Nephron (organoid): ENCODE results near the gene BCL2L14.

ENCODE experiments used
- H3K27ac Mint-ChIP-seq, 3 experiments: 2 replicates each; pipeline ENCODE4 v1.8.0; 2020; ENCODE audit warnings: mixed read lengths in 3 of 3, mild to moderate bottlenecking in 2 of 3, moderate library complexity in 1 of 3
- H3K27me3 Mint-ChIP-seq: 2 replicates; pipeline ENCODE4 v1.8.0; 2021; ENCODE audit warnings: low read depth, mild to moderate bottlenecking, moderate library complexity, mixed read lengths
- H3K36me3 Mint-ChIP-seq: 2 replicates; pipeline ENCODE4 v1.8.0; 2020; ENCODE audit warnings: low read depth, mixed read lengths
- H3K4me1 Mint-ChIP-seq: 2 replicates; pipeline ENCODE4 v1.8.0; 2020; ENCODE audit warnings: mixed read lengths
- H3K4me3 Mint-ChIP-seq, 3 experiments: 2 replicates each; pipeline ENCODE4 v1.8.0; 2020; ENCODE audit warnings: mild to moderate bottlenecking in 3 of 3, mixed read lengths in 3 of 3, moderate library complexity in 2 of 3
- H3K9me3 Mint-ChIP-seq: 2 replicates; pipeline ENCODE4 v1.8.0; 2020; ENCODE audit warnings: mixed read lengths
- TF ChIP-seq, protein P1 (sequence below), 3 experiments: fragments of 200-600 bp; sonication (generic); IDR thresholded peaks; one replicate each; pipeline ENCODE4 v1.5.0; 2021; ENCODE audit warnings: antibody characterized with exemption in 3 of 3; ENCODE audit not compliant: unreplicated experiment in 3 of 3

The BCL2L14 gene

GRCh38 chr12:12081836-12082497 lies 11.2 kb downstream of the BCL2L14 start:
- Mint-ChIP-seq H3K36me3 (no peaks in the 10 kb centered on the region), H3K27me3 (no peaks in the 10 kb centered on the region), H3K4me3 (no peak overlapping the region), H3K9me3 (no peaks in the 10 kb centered on the region), H3K4me1 (no peaks in the 10 kb centered on the region), H3K27ac (no peak overlapping the region)
- TF ChIP-seq, protein P1, sequence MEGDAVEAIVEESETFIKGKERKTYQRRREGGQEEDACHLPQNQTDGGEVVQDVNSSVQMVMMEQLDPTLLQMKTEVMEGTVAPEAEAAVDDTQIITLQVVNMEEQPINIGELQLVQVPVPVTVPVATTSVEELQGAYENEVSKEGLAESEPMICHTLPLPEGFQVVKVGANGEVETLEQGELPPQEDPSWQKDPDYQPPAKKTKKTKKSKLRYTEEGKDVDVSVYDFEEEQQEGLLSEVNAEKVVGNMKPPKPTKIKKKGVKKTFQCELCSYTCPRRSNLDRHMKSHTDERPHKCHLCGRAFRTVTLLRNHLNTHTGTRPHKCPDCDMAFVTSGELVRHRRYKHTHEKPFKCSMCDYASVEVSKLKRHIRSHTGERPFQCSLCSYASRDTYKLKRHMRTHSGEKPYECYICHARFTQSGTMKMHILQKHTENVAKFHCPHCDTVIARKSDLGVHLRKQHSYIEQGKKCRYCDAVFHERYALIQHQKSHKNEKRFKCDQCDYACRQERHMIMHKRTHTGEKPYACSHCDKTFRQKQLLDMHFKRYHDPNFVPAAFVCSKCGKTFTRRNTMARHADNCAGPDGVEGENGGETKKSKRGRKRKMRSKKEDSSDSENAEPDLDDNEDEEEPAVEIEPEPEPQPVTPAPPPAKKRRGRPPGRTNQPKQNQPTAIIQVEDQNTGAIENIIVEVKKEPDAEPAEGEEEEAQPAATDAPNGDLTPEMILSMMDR (IDR thresholded peaks at IDR 0.05; ENCODE audit: unreplicated experiment in 3 of 3): no peak

DNA sequence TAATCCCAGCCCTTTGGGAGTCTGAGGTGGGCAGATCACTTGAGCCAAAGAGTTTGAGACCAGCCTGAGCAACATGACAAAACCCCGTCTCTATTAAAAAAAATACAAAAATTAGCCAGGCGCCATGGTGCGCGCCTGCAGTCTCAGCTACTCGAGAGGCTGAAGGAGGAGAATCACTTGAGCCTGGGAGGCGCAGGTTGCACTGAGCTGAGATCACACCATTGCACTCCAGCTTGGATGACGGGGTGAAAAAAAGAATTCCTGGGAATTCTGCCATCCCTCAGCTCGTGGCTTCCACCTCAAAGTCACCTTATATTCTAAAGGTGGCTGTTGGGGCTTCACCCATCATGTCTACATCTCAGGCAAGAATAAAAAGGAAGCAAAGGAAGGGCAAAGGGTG lies 12.9 kb downstream of the BCL2L14 start:
- Mint-ChIP-seq H3K4me1 (no peaks in the 10 kb centered on the region), H3K27ac (no peak overlapping the region), H3K36me3 (no peaks in the 10 kb centered on the region), H3K9me3 (no peaks in the 10 kb centered on the region), H3K4me3 (no peak overlapping the region), H3K27me3 (no peaks in the 10 kb centered on the region)
- TF ChIP-seq, protein P1 (IDR thresholded peaks at IDR 0.05; ENCODE audit: unreplicated experiment in 3 of 3): no peak

DNA sequence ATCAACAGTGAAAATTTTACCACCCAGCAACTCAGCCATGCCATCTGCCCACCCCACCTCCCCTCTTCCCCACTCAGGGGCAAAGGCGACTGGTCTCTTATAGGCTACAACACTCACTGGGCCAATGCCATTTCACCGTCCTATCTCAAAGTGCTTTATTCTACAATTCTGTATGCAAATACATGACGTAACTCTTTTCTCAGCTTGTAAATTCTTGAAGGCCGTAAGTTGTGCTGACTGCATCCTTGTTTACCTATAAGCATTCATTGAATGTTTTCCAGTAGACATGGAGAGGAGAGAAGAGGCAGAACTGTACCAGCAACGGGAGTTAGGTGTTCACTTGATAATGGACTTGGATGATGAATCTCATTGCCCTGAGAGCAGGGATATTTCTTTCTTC lies 15.6 kb downstream of the BCL2L14 start:
- Mint-ChIP-seq H3K9me3 (no peaks in the 10 kb centered on the region), H3K27ac (no peak overlapping the region), H3K27me3 (no peaks in the 10 kb centered on the region), H3K4me3 (no peak overlapping the region), H3K4me1 (peaks cover 6% of the 10 kb centered on the region), H3K36me3 (no peaks in the 10 kb centered on the region)
- TF ChIP-seq, protein P1 (IDR thresholded peaks at IDR 0.05; ENCODE audit: unreplicated experiment in 3 of 3): no peak

- peak overlapping the region in 1 of 3 experiments; percentile 58 for H3K27ac Mint-ChIP-seq
Observed at GRCh38 chr12:12086973-12087692, 16.4 kb downstream of the BCL2L14 start.

GRCh38 chr12:12087693-12088034 lies 16.9 kb downstream of the BCL2L14 start:
- H3K9me3 Mint-ChIP-seq: no peaks in the 10 kb centered on the region
- no peaks in the 10 kb centered on the region for H3K27me3 Mint-ChIP-seq
- TF ChIP-seq, protein P1 (IDR thresholded peaks at IDR 0.05; ENCODE audit: unreplicated experiment in 3 of 3): no peak
- no peaks in the 10 kb centered on the region for H3K36me3 Mint-ChIP-seq
- H3K27ac Mint-ChIP-seq: peak overlapping the region in 1 of 3 experiments; percentile 58
- H3K4me1 Mint-ChIP-seq: peaks cover 9% of the 10 kb centered on the region
- no peak overlapping the region for H3K4me3 Mint-ChIP-seq

More at GRCh38 chr12:12086973-12087692, 16.4 kb downstream of the BCL2L14 start:
- Mint-ChIP-seq H3K4me3 (no peak overlapping the region), H3K27me3 (no peaks in the 10 kb centered on the region), H3K9me3 (no peaks in the 10 kb centered on the region), H3K4me1 (peaks cover 9% of the 10 kb centered on the region), H3K36me3 (no peaks in the 10 kb centered on the region)
- TF ChIP-seq, protein P1 (IDR thresholded peaks at IDR 0.05; ENCODE audit: unreplicated experiment in 3 of 3): no peak

DNA sequence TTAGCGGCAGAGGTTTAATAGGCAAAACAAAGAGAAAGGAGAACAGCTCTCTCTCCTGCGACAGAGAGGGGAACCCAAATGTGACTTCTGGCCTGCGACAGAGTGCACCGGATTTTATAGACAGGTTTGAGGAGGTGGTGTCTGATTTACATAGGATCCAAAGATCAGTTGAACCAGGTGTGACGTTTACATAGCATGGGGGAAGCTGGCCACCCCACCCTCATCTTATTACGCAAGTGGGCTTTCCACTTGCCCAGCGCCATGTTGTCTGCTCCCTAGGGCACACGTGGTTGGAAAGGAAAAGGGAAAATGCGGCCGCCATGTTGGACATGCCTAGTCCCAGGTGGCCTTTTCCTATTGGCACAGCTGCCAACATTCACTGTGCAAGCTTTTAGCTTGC lies 17.4 kb downstream of the BCL2L14 start:
- Mint-ChIP-seq H3K27ac (no peak overlapping the region), H3K9me3 (no peaks in the 10 kb centered on the region), H3K4me3 (no peak overlapping the region), H3K36me3 (no peaks in the 10 kb centered on the region), H3K27me3 (no peaks in the 10 kb centered on the region), H3K4me1 (peaks cover 9% of the 10 kb centered on the region)
- TF ChIP-seq, protein P1 (IDR thresholded peaks at IDR 0.05; ENCODE audit: unreplicated experiment in 3 of 3): no peak
